Activated CD8-positive, alpha-beta memory T cell treated with anti-CD3 and anti-CD28 coated beads, Interleukin-2, amount 10 ng/mL, durations not matched to agents 7 days and 5 days (primary cell): Measurements from ENCODE around the gene FOXF1. TPM values are rescaled to one million over a fixed set of nuclear protein-coding genes. Genes with fewer than 3 reads are reported as not detected.
A peak's percentile ranks its signal among the peaks of the same experiment; 100 is the strongest.

Experiments
- ATAC-seq: fragments of 150-1000 bp; cut with Tn5 transposase; one replicate; pipeline ENCODE4 v1.10.0; 2021; ENCODE audit warnings: moderate library complexity
- CTCF ChIA-PET: fragments of 350-600 bp; sonication (Branson Sonifier 250); formaldehyde crosslinking; loops from one replicate; lab custom pipeline; 2021; ENCODE audit warnings: antibody characterized with exemption; lab: Charles Lee
- DNase-seq: peaks from one replicate; pipeline ENCODE4 v3.0.0-alpha.2; 2020
- H3K27ac Mint-ChIP-seq: one replicate; pipeline ENCODE4 v1.8.0; 2021; ENCODE audit warnings: mild to moderate bottlenecking, mixed read lengths
- H3K27me3 Mint-ChIP-seq: one replicate; pipeline ENCODE4 v1.8.0; 2021; ENCODE audit warnings: mixed read lengths
- H3K36me3 Mint-ChIP-seq: one replicate; pipeline ENCODE4 v1.8.0; 2021; ENCODE audit warnings: mild to moderate bottlenecking, mixed read lengths
- H3K4me1 Mint-ChIP-seq: one replicate; pipeline ENCODE4 v1.8.0; 2021; ENCODE audit warnings: mixed read lengths
- H3K4me3 Mint-ChIP-seq: one replicate; pipeline ENCODE4 v1.8.0; 2021; ENCODE audit warnings: mild to moderate bottlenecking, moderate library complexity, mixed read lengths
- H3K9me3 Mint-ChIP-seq: one replicate; pipeline ENCODE4 v1.8.0; 2022; ENCODE audit warnings: low read depth, mixed read lengths
- total RNA-seq, 2 experiments: library from RNA; stranded (reverse); gene quantifications; one replicate each; pipeline ENCODE4 v1.2.3, GENCODE V29; 2021

The FOXF1 gene
- total RNA-seq, 2 experiments from 2014 or later = not detected

GRCh38 chr16:86479419-86479818 lies 30.9 kb upstream of the FOXF1 start:
- ATAC-seq (no peak), DNase-seq (no peak)
- Mint-ChIP-seq H3K36me3 (no peaks in the 10 kb centered on the region), H3K9me3 (no peaks in the 10 kb centered on the region), H3K4me1 (no peaks in the 10 kb centered on the region), H3K27ac (no peak overlapping the region), H3K4me3 (no peak overlapping the region), H3K27me3 (peaks cover 15% of the 10 kb centered on the region)
- CTCF ChIA-PET = no interaction called here

GRCh38 chr16:86480444-86480843 lies 29.9 kb upstream of the FOXF1 start:
- no peak for DNase-seq

GRCh38 chr16:86481607-86482006 lies 28.7 kb upstream of the FOXF1 start:
- CTCF ChIA-PET = no interaction called here
- no peak for ATAC-seq
- peaks cover 17% of the 10 kb centered on the region for H3K27me3 Mint-ChIP-seq
- H3K27ac Mint-ChIP-seq = no peak overlapping the region
- no peaks in the 10 kb centered on the region for H3K9me3 Mint-ChIP-seq
- H3K4me3 Mint-ChIP-seq = no peak overlapping the region
- no peaks in the 10 kb centered on the region for H3K36me3 Mint-ChIP-seq
- DNase-seq = no peak
- no peaks in the 10 kb centered on the region for H3K4me1 Mint-ChIP-seq

More at GRCh38 chr16:86480444-86480843, 29.9 kb upstream of the FOXF1 start:
- no peak for ATAC-seq
- CTCF ChIA-PET = no interaction called here
- H3K4me3 Mint-ChIP-seq = no peak overlapping the region
- no peaks in the 10 kb centered on the region for H3K4me1 Mint-ChIP-seq
- H3K9me3 Mint-ChIP-seq = no peaks in the 10 kb centered on the region
- H3K36me3 Mint-ChIP-seq = no peaks in the 10 kb centered on the region
- H3K27me3 Mint-ChIP-seq = peaks cover 18% of the 10 kb centered on the region
- no peak overlapping the region for H3K27ac Mint-ChIP-seq

- Mint-ChIP-seq H3K27me3 (peaks cover 3% of the 10 kb centered on the region), H3K4me3 (no peak overlapping the region)
- CTCF ChIA-PET = no interaction called here
Observed at GRCh38 chr16:86484240-86484639, 26.1 kb upstream of the FOXF1 start.

DNA sequence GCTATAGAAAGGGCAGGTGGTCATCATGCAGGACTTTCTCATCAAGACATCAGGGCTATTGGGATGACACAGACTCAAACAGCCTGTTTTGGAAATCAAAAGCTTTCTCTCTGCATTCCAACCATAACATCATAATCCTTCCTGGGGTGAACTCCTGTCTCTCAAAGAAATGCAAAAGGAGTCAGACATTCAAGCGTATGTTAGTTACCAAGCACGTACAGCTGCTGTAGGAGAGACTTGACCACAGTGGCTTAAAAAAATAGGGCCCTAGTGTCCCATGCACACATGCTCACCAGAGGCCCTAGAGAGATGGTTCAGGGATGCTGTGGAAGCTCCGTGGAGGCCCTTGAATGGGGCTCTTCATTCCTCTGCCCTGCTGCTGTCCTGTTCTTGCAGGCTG lies 24.6 kb upstream of the FOXF1 start:
- Mint-ChIP-seq H3K9me3 (no peaks in the 10 kb centered on the region), H3K36me3 (no peaks in the 10 kb centered on the region), H3K27ac (no peak overlapping the region), H3K4me3 (no peak overlapping the region), H3K27me3 (peaks cover 3% of the 10 kb centered on the region), H3K4me1 (no peaks in the 10 kb centered on the region)
- no peak for DNase-seq
- ATAC-seq = no peak
- CTCF ChIA-PET = no interaction called here

More at GRCh38 chr16:86484240-86484639, 26.1 kb upstream of the FOXF1 start:
- DNase-seq (no peak), ATAC-seq (no peak)
- Mint-ChIP-seq H3K27ac (no peak overlapping the region), H3K36me3 (no peaks in the 10 kb centered on the region), H3K4me1 (no peaks in the 10 kb centered on the region), H3K9me3 (no peaks in the 10 kb centered on the region)

DNA sequence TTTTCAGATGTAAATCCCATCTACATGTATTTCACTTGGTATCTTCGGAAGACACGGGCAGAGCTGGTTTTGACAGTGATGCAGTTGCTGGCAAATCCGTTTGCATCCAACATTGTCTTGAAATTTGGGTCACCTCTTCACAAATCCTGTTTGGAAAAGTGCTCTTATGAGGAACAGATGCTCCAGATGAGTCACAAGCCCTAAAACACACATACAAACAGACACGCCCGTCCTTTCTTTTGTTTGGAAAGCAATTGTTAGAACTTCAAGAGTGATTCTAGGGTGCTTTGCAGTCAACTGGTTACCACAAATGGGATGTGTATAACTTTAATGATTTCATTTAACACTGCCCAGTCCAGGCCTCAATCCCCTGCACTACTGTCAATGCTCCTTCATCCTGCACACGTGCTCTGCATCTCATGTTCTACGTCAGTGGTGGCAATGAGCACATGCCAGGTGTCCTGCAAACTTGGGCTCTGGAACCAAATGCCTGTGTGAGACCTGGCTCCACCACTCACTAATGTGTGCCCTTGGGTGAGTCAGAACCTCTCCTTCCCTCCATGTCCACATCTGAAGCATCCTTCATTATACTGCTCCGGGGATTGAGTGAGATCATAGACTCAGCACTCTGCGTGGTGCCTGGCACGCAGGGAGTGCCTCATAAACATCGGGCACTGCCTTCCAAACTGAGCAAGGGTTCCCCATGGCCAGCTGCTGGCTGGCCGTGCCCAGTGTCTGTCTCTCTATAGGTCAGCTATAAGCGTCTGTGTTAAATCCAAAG lies 19.3 kb upstream of the FOXF1 start:
- H3K9me3 Mint-ChIP-seq = no peaks in the 10 kb centered on the region
- no peak overlapping the region for H3K27ac Mint-ChIP-seq
- no peaks in the 10 kb centered on the region for H3K36me3 Mint-ChIP-seq
- H3K27me3 Mint-ChIP-seq = peaks cover 42% of the 10 kb centered on the region
- CTCF ChIA-PET = no interaction called here
- ATAC-seq (no peak), DNase-seq (no peak)
- no peaks in the 10 kb centered on the region for H3K4me1 Mint-ChIP-seq
- no peak overlapping the region for H3K4me3 Mint-ChIP-seq

DNA sequence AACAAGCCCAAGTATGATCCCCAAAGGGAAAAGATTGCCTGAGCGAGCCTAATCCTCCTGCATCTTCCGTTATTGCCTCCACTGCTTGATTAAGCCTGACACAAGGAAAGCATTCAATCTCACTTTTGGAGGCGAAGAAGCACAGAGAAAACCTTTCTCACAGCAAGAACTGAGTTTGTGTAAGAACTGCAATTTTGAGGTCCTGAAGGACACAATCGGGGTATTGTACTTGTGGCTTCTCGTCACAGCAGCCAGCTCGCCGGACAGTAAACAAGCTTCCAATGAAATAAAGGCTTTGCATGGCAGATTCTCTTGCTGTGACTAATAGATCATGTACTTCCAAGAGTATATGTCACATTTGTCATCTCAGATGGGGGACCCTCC lies 18.7 kb upstream of the FOXF1 start:
- CTCF ChIA-PET = no interaction called here
- no peak overlapping the region for H3K27ac Mint-ChIP-seq
- DNase-seq = no peak
- no peak for ATAC-seq
- H3K4me1 Mint-ChIP-seq = no peaks in the 10 kb centered on the region
- H3K36me3 Mint-ChIP-seq = no peaks in the 10 kb centered on the region
- H3K9me3 Mint-ChIP-seq = no peaks in the 10 kb centered on the region
- H3K4me3 Mint-ChIP-seq = no peak overlapping the region
- peaks cover 48% of the 10 kb centered on the region for H3K27me3 Mint-ChIP-seq

GRCh38 chr16:86492267-86492960 lies 17.9 kb upstream of the FOXF1 start:
- H3K27ac Mint-ChIP-seq = no peak overlapping the region
- H3K4me1 Mint-ChIP-seq = no peaks in the 10 kb centered on the region
- H3K27me3 Mint-ChIP-seq = peaks cover 53% of the 10 kb centered on the region
- H3K36me3 Mint-ChIP-seq = no peaks in the 10 kb centered on the region
- H3K9me3 Mint-ChIP-seq = no peaks in the 10 kb centered on the region
- CTCF ChIA-PET = no interaction called here
- no peak overlapping the region for H3K4me3 Mint-ChIP-seq
- ATAC-seq = no peak
- DNase-seq = no peak

- Mint-ChIP-seq H3K9me3 (no peaks in the 10 kb centered on the region), H3K27ac (no peak overlapping the region), H3K36me3 (no peaks in the 10 kb centered on the region), H3K4me3 (no peak overlapping the region), H3K27me3 (peaks cover 54% of the 10 kb centered on the region), H3K4me1 (no peaks in the 10 kb centered on the region)
- CTCF ChIA-PET = no interaction called here
- ATAC-seq (no peak), DNase-seq (no peak)
Observed at GRCh38 chr16:86492961-86493629, 17.2 kb upstream of the FOXF1 start.

DNA sequence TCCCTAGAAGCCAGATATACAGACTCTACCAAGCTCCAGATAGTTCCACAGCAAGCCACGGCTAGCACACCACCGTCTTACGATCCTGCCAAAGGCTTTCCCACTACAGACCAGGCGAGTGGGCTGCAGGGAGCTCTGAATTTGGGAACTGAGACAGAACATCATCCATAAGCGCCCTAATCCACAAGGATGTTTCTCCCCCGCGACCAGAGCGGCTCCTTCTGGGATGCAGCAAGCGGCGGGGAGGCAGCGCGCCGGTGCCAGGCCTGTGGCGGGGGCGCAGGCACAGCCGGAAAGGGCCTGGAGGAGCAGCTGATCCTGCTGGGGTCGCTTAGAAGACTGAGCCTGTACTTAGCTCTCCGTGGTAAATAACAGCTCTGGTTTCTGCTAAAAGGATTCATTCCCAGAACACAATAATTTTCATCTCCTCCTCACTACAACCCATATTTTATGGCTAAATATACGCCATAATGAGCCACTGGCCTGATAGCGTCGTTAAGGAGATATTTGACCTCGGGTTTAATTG lies 16.2 kb upstream of the FOXF1 start:
- no peaks in the 10 kb centered on the region for H3K9me3 Mint-ChIP-seq
- H3K27me3 Mint-ChIP-seq = peaks cover 59% of the 10 kb centered on the region
- no peak overlapping the region for H3K27ac Mint-ChIP-seq
- no peaks in the 10 kb centered on the region for H3K36me3 Mint-ChIP-seq
- no peaks in the 10 kb centered on the region for H3K4me1 Mint-ChIP-seq
- CTCF ChIA-PET = no interaction called here
- DNase-seq (no peak), ATAC-seq (no peak)
- H3K4me3 Mint-ChIP-seq = no peak overlapping the region

- no peak overlapping the region for H3K27ac Mint-ChIP-seq
- DNase-seq (no peak), ATAC-seq (no peak)
- H3K36me3 Mint-ChIP-seq = no peaks in the 10 kb centered on the region
- peaks cover 66% of the 10 kb centered on the region for H3K27me3 Mint-ChIP-seq
- no peaks in the 10 kb centered on the region for H3K4me1 Mint-ChIP-seq
- no peak overlapping the region for H3K4me3 Mint-ChIP-seq
- no peaks in the 10 kb centered on the region for H3K9me3 Mint-ChIP-seq
- CTCF ChIA-PET = no interaction called here
Observed at GRCh38 chr16:86494565-86495356, 15.6 kb upstream of the FOXF1 start.

- H3K4me1 Mint-ChIP-seq = no peaks in the 10 kb centered on the region
- H3K27me3 Mint-ChIP-seq = peaks cover 71% of the 10 kb centered on the region
- CTCF ChIA-PET = no interaction called here
- DNase-seq = no peak
- H3K4me3 Mint-ChIP-seq = no peak overlapping the region
- H3K36me3 Mint-ChIP-seq = no peaks in the 10 kb centered on the region
- H3K27ac Mint-ChIP-seq = peak overlapping the region; percentile 35
- ATAC-seq = no peak
- no peaks in the 10 kb centered on the region for H3K9me3 Mint-ChIP-seq
Observed at GRCh38 chr16:86495357-86495701, 15.0 kb upstream of the FOXF1 start.

- Mint-ChIP-seq H3K4me3 (no peak overlapping the region), H3K4me1 (no peaks in the 10 kb centered on the region), H3K36me3 (no peaks in the 10 kb centered on the region), H3K27me3 (peaks cover 76% of the 10 kb centered on the region), H3K9me3 (no peaks in the 10 kb centered on the region), H3K27ac (no peak overlapping the region)
- ATAC-seq (no peak), DNase-seq (no peak)
- CTCF ChIA-PET = no interaction called here
Observed at GRCh38 chr16:86495756-86496261, 14.5 kb upstream of the FOXF1 start.
